Epithelial cell of esophagus (primary cell): ENCODE results near the gene GRM6.

ENCODE experiments used
- DNase-seq: peaks from one replicate; pipeline ENCODE4 v3.0.0; 2010; ENCODE audit warnings: low read depth
- H3K4me3 ChIP-seq: 2 replicates; pipeline ENCODE4 v1.5.1; 2011; ENCODE audit warnings: mild to moderate bottlenecking, low read length, control low read depth
- TF ChIP-seq, protein P1 (sequence below): IDR thresholded peaks from 2 replicates; pipeline ENCODE4 v1.5.1; 2011; ENCODE audit warnings: low read depth, mild to moderate bottlenecking, low read length, control low read depth, inconsistent platforms; ENCODE audit not compliant: insufficient read depth; ENCODE audit errors: missing control alignments

Gene GRM6

GRCh38 chr5:178994580-178995340 lies at the start of gene GRM6:
GRM6 (minus strand) TSS chr5:178995320; CDS start chr5:178994944, 376 bp downstream.
- H3K4me3 ChIP-seq, result no peak within 1 kb of the TSS
- DNase-seq, result no peak
- TF ChIP-seq, protein P1, sequence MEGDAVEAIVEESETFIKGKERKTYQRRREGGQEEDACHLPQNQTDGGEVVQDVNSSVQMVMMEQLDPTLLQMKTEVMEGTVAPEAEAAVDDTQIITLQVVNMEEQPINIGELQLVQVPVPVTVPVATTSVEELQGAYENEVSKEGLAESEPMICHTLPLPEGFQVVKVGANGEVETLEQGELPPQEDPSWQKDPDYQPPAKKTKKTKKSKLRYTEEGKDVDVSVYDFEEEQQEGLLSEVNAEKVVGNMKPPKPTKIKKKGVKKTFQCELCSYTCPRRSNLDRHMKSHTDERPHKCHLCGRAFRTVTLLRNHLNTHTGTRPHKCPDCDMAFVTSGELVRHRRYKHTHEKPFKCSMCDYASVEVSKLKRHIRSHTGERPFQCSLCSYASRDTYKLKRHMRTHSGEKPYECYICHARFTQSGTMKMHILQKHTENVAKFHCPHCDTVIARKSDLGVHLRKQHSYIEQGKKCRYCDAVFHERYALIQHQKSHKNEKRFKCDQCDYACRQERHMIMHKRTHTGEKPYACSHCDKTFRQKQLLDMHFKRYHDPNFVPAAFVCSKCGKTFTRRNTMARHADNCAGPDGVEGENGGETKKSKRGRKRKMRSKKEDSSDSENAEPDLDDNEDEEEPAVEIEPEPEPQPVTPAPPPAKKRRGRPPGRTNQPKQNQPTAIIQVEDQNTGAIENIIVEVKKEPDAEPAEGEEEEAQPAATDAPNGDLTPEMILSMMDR, result no peak

GRCh38 chr5:179044765-179045164 lies 49.6 kb upstream of the GRM6 start:
- H3K4me3 ChIP-seq, result no peak overlapping the region
- DNase-seq, result no peak
- TF ChIP-seq, protein P1, result no peak

DNA sequence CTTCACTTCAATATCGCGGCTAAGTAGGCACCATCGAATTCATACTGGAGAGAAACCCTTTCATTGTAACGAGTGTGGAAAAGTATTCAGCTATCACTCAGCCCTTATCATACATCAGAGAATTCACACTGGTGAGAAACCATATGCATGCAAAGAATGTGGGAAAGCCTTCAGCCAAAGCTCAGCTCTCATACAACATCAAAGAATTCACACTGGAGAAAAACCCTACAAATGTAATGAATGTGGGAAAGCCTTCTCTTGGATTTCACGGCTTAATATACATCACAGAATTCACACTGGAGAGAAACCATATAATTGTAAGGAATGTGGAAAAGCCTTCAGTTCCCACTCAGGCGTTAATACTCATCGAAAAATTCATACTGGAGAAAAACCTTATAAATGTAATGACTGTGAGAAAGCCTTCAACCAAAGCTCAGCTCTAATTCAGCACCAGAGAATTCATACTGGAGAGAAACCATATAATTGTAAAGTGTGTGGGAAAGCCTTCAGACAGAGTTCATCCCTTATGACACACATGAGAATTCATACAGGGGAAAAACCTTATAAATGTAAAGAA lies 38.0 kb upstream of the GRM6 start:
- H3K4me3 ChIP-seq, result no peak overlapping the region
- DNase-seq, result no peak
- TF ChIP-seq, protein P1, result no peak

DNA sequence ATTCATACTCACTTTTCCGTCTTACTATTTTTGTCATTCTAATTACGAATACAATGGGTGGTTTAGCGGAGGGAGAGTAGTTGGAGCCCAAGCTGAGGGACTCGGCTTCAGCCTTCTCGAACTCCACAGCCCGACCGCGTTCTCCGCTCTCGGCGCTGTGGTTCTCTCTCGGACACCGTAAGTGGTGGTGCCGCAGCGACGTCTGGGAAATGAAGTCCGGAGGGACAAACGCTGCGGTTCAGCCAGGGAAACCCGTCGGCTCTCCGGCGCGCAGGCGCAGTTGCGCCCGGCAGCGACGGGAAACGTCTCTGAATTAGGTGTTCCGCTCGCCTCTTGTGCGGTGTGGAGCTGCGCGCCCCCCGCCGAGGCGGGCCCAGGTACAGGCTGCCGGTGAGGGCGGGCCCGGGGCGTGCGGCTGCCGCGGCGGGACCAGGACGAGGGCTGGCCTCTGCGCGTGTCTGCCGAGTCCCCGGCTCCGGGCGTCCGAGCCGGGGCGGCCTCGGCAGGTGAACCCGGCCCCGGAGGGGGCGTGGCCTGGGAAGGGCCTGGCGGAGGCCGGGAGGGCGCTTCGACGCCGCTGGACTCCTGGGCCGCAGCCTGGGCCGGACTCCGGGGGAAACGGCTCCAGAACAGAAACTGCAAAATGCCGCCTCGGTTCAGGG lies 28.5 kb upstream of the GRM6 start, which contains the start of gene ZNF879:
ZNF879 (plus strand) TSS at position 277 of the 662 bp plus-strand sequence. CDS start 1,201 bp downstream, outside the sequence.
- TF ChIP-seq, protein P1, result no peak
- H3K4me3 ChIP-seq, result peak within 1 kb of the TSS; percentile 77
- DNase-seq, result peak; percentile 96

DNA sequence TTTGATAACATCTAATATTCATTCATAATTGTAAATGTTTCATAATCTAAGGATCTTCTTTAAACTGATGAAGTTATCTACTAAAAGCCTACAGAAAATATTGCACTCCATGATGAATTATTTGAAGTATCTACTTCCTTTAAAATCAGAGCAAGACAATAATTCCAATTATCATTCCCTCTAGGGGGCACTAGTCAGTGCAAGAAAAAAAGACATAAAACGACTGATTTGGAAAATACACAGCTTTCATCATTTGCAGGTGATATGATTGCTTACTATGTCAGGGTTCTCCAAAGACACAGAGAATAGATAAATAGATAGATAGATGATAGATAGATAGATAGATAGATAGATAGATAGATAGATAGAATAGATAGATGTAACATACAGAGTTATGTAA lies 13.5 kb upstream of the GRM6 start:
- H3K4me3 ChIP-seq, result no peak overlapping the region
- TF ChIP-seq, protein P1, result no peak
- DNase-seq, result no peak

GRCh38 chr5:179006564-179006963 lies 11.4 kb upstream of the GRM6 start:
- H3K4me3 ChIP-seq, result no peak overlapping the region
- no peak for DNase-seq
- TF ChIP-seq, protein P1, result no peak
